RCC 7860 (cell line): ENCODE measurements around the gene DSG1.
"Not testable (repeated sequence)": the region's sequence is repeated elsewhere in the genome, so short reads cannot be mapped to it uniquely, and the experiment has no call there.

ENCODE experiments used
- DNase-seq: peaks from one replicate; pipeline ENCODE4 v3.0.0-alpha.2; 2015; ENCODE audit warnings: low spot score
- FAIRE-seq: peaks from 2 replicates; lab custom pipeline; 2012; peaks lifted over from hg19 to GRCh38; lab: Jason Lieb, UNC

DSG1 gene

GRCh38 chr18:31343454-31343853 lies 25.5 kb downstream of the DSG1 start:
- FAIRE-seq (no peak), DNase-seq (no peak)

- DNase-seq, FAIRE-seq: not testable (repeated sequence)
These were observed 35.4 kb downstream of the DSG1 start for GRCh38 chr18:31353336-31353735.

GRCh38 chr18:31354990-31355389 lies 37.0 kb downstream of the DSG1 start:
- no peak for FAIRE-seq

GRCh38 chr18:31356025-31356424 lies 38.1 kb downstream of the DSG1 start:
- FAIRE-seq (no peak), DNase-seq (no peak)

More at GRCh38 chr18:31354990-31355389, 37.0 kb downstream of the DSG1 start:
- DNase-seq: no peak

GRCh38 chr18:31364190-31364589 lies 46.2 kb downstream of the DSG1 start:
- no peak for DNase-seq

GRCh38 chr18:31369478-31369877 lies 51.5 kb downstream of the DSG1 start:
- no peak for FAIRE-seq
- DNase-seq: no peak

More at GRCh38 chr18:31364190-31364589, 46.2 kb downstream of the DSG1 start:
- no peak for FAIRE-seq

- no peak for FAIRE-seq
These were observed 54.0 kb downstream of the DSG1 start for GRCh38 chr18:31371989-31372388.

GRCh38 chr18:31373641-31374040 lies 55.7 kb downstream of the DSG1 start:
- FAIRE-seq: no peak
- DNase-seq: no peak

More at GRCh38 chr18:31371989-31372388, 54.0 kb downstream of the DSG1 start:
- no peak for DNase-seq

GRCh38 chr18:31376477-31376876 lies 58.5 kb downstream of the DSG1 start, which contains the start of gene DSG4:
Gene DSG4, plus strand, starts transcription at chr18:31376777. Its CDS starts 135 bp downstream, at chr18:31376912.
- FAIRE-seq: no peak

GRCh38 chr18:31380912-31381311 lies 63.0 kb downstream of the DSG1 start:
- DNase-seq (no peak), FAIRE-seq (no peak)

More at GRCh38 chr18:31376477-31376876, 58.5 kb downstream of the DSG1 start, which contains the start of gene DSG4:
- DNase-seq: no peak

GRCh38 chr18:31382107-31382506 lies 64.1 kb downstream of the DSG1 start:
- no peak for FAIRE-seq

GRCh38 chr18:31386741-31387140 lies 68.8 kb downstream of the DSG1 start:
- FAIRE-seq (peak; percentile 82), DNase-seq (peak; percentile 71)

More at GRCh38 chr18:31382107-31382506, 64.1 kb downstream of the DSG1 start:
- no peak for DNase-seq

GRCh38 chr18:31393286-31393685 lies 75.3 kb downstream of the DSG1 start:
- no peak for FAIRE-seq

GRCh38 chr18:31396796-31397612 lies 79.0 kb downstream of the DSG1 start:
- DNase-seq: no peak
- no peak for FAIRE-seq

More at GRCh38 chr18:31393286-31393685, 75.3 kb downstream of the DSG1 start:
- no peak for DNase-seq

GRCh38 chr18:31398191-31398590 lies 80.2 kb downstream of the DSG1 start:
- no peak for FAIRE-seq
- DNase-seq: no peak

GRCh38 chr18:31399306-31400032 lies 81.5 kb downstream of the DSG1 start:
- no peak for DNase-seq
- no peak for FAIRE-seq

GRCh38 chr18:31401156-31402025 lies 83.4 kb downstream of the DSG1 start:
- DNase-seq (no peak), FAIRE-seq (no peak)

- FAIRE-seq: no peak
- no peak for DNase-seq
These were observed 84.0 kb downstream of the DSG1 start for GRCh38 chr18:31402026-31402373.

- DNase-seq: no peak
- no peak for FAIRE-seq
These were observed 85.4 kb downstream of the DSG1 start for GRCh38 chr18:31403409-31403808.
